Fibroblast of villous mesenchyme (primary cell): Measurements from ENCODE around the gene TMTC2. TPM values are rescaled to one million over a fixed set of nuclear protein-coding genes. Genes with fewer than 3 reads are reported as not detected.

Experiments used
- DNase-seq: peaks from one replicate; pipeline ENCODE4 v3.0.0-alpha.2; 2010; ENCODE audit warnings: low read depth
- H3K4me3 ChIP-seq: 2 replicates; pipeline ENCODE4 v1.5.1; 2011; ENCODE audit warnings: low read depth, mild to moderate bottlenecking, low read length
- CTCF ChIP-seq: IDR thresholded peaks from 2 replicates; pipeline ENCODE4 v1.5.1; 2012; ENCODE audit warnings: low read depth, mild to moderate bottlenecking, low read length; ENCODE audit not compliant: insufficient read depth
- total RNA-seq: library from RNA; depleted of rRNA; stranded (reverse); fragments of >200 nt; gene quantifications from 2 replicates; pipeline ENCODE4 v1.2.3, GENCODE V29; 2012

The TMTC2 gene
- total RNA-seq, 1 donor: 5.2 TPM

- TF ChIP-seq CTCF: no peak
- no peak overlapping the region for H3K4me3 ChIP-seq
- no peak for DNase-seq
These were observed 189.4 kb downstream of the TMTC2 start for GRCh38 chr12:82876075-82876474.

- no peak overlapping the region for H3K4me3 ChIP-seq
- DNase-seq: no peak
- TF ChIP-seq CTCF: no peak
These were observed 191.3 kb downstream of the TMTC2 start for GRCh38 chr12:82877963-82878362.

- no peak for DNase-seq
- TF ChIP-seq CTCF: no peak
- no peak overlapping the region for H3K4me3 ChIP-seq
These were observed 193.8 kb downstream of the TMTC2 start for GRCh38 chr12:82880442-82880901.

- DNase-seq: no peak
- no peak for TF ChIP-seq CTCF
These were observed 197.0 kb downstream of the TMTC2 start for GRCh38 chr12:82883394-82884355.

GRCh38 chr12:82886671-82887340 lies 200.1 kb downstream of the TMTC2 start:
- no peak overlapping the region for H3K4me3 ChIP-seq
- TF ChIP-seq CTCF: no peak
- peak; percentile 3 for DNase-seq

More at GRCh38 chr12:82883394-82884355, 197.0 kb downstream of the TMTC2 start:
- H3K4me3 ChIP-seq: no peak overlapping the region

GRCh38 chr12:82893896-82894295 lies 207.2 kb downstream of the TMTC2 start:
- no peak for TF ChIP-seq CTCF
- no peak for DNase-seq
- no peak overlapping the region for H3K4me3 ChIP-seq
